Liver (tissue), 9 donors: Measurements from ENCODE around the gene ATAD3C. TPM values are rescaled to one million over a fixed set of nuclear protein-coding genes. Genes with fewer than 3 reads are reported as not detected.
"Not testable (repeated sequence)": the region's sequence is repeated elsewhere in the genome, so short reads cannot be mapped to it uniquely, and the experiment has no call there.

Experiments used
- DNase-seq: peaks from one replicate; pipeline ENCODE4 v3.0.0-alpha.2; 2017; ENCODE audit warnings: low spot score
- H3K27ac ChIP-seq, 2 donors: one replicate each; pipeline ENCODE4 v1.7.0; 2013; ENCODE audit warnings: inconsistent platforms in 2 of 2, low read length in 2 of 2, control low read depth in 1 of 2, low read depth in 1 of 2, mild to moderate bottlenecking in 1 of 2
- H3K27me3 ChIP-seq, 4 donors: one replicate each; pipeline versions ENCODE4 v1.6.1 to v1.7.0; 2013; ENCODE audit warnings: low read length in 3 of 4, inconsistent platforms in 1 of 4, mild to moderate bottlenecking in 1 of 4, moderate library complexity in 1 of 4; ENCODE audit not compliant: control insufficient read depth in 4 of 4, insufficient read depth in 4 of 4
- H3K36me3 ChIP-seq, 4 donors: one replicate each; pipeline versions ENCODE4 v1.6.1 to v1.7.0; 2013; ENCODE audit warnings: low read length in 3 of 4, mild to moderate bottlenecking in 3 of 4, low read depth in 1 of 4, moderate library complexity in 1 of 4; ENCODE audit not compliant: control insufficient read depth in 4 of 4, insufficient read depth in 3 of 4
- H3K4me1 ChIP-seq, 4 donors: one replicate each; pipeline versions ENCODE4 v1.6.1 to v1.7.0; 2013; ENCODE audit warnings: low read length in 3 of 4, mild to moderate bottlenecking in 3 of 4, moderate library complexity in 1 of 4; ENCODE audit not compliant: control insufficient read depth in 4 of 4, insufficient read depth in 4 of 4
- H3K4me3 ChIP-seq, 3 donors: one replicate each; pipeline versions ENCODE4 v1.6.1 to v1.7.0; 2013; ENCODE audit warnings: low read length in 3 of 3, control low read depth in 1 of 3, low read depth in 1 of 3, mild to moderate bottlenecking in 1 of 3
- H3K9ac ChIP-seq, 2 donors: one replicate each; pipeline ENCODE4 v1.7.0; 2013; ENCODE audit warnings: low read length in 2 of 2, mild to moderate bottlenecking in 2 of 2, moderate library complexity in 2 of 2, control low read depth in 1 of 2, low read depth in 1 of 2
- H3K9me3 ChIP-seq, 4 donors: one replicate each; pipeline versions ENCODE4 v1.6.1 to v1.7.0; 2013; ENCODE audit warnings: low read length in 3 of 4; ENCODE audit not compliant: control insufficient read depth in 4 of 4
- WGBS: extraction: QIAGEN DNeasy Blood & Tissue Kit; methylation state at CpG from one replicate; pipeline ENCODE4 v1.1.7; 2013; 5-methylcytosine and 5-hydroxymethylcytosine counted together
- polyA plus RNA-seq, 2 donors: library from polyadenylated mRNA; stranded (reverse) in 1 of 2; unstranded in 1 of 2; fragments of 200-250 nt in 1 of 2; fragments of >200 nt in 1 of 2; fragmentation: Nextera tagmentation in 1 of 2; extraction: Ambion mirVana in 1 of 2; gene quantifications; one replicate each; pipeline versions ENCODE4 v1.2.1 to v1.2.3, GENCODE V29; 2013 to 2015
- total RNA-seq, 2 donors: library from RNA; depleted of rRNA; stranded (reverse); fragments of >200 nt; gene quantifications; one replicate each; pipeline ENCODE4 v1.2.3, GENCODE V29; 2014
- donor health status: healthy.
- donor health status: healthy.
- donor health status: healthy.
- donor health status: healthy.
- donor health status: healthy.

The ATAD3C gene
- total and polyA plus RNA-seq, 4 donors: 0.19 to 4.8 (median 0.88) TPM

GRCh38 chr1:1518621-1519007 is 69.1 kb downstream of the ATAD3C start:
- H3K4me1 ChIP-seq, H3K9me3 ChIP-seq, H3K9ac ChIP-seq, H3K4me3 ChIP-seq, DNase-seq, H3K27ac ChIP-seq, H3K27me3 ChIP-seq: not testable (repeated sequence)
- 96% methylated on average over 19 of the region's 19 CpGs for WGBS
- H3K36me3 ChIP-seq: peaks cover 0 to 18% (median 9%) of the 10 kb centered on the region in 4 donors

Other genes starting within 250 kb of the ATAD3C start
- under 1 TPM in 1 of 2 donors, not detected in 1; 0.19 TPM for gene TNFRSF18, start 243.1 kb upstream of the ATAD3C start, total RNA-seq
- under 1 TPM; 0.17 to 0.24 TPM for gene TNFRSF18, start 243.1 kb upstream of the ATAD3C start, polyA plus RNA-seq
- under 1 TPM in 1 of 2 donors, not detected in 1; 0.08 TPM for gene TNFRSF4, start 235.5 kb upstream of the ATAD3C start, total RNA-seq
- under 1 TPM; 0.15 to 0.35 TPM for gene TNFRSF4, start 235.5 kb upstream of the ATAD3C start, polyA plus RNA-seq
- 10 to 100 TPM; 48.7 to 92.5 TPM for gene SDF4, start 217.7 kb upstream of the ATAD3C start, total RNA-seq
- 100 to 1,000 TPM in 1 of 2 donors, 10 to 100 TPM in 1; 59.3 to 180 TPM for gene SDF4, start 217.7 kb upstream of the ATAD3C start, polyA plus RNA-seq
- 1 to 10 TPM; 8.9 to 9.0 TPM for gene B3GALT6, start 217.5 kb upstream of the ATAD3C start, total RNA-seq
- 1 to 10 TPM; 1.2 to 7.7 TPM for gene B3GALT6, start 217.5 kb upstream of the ATAD3C start, polyA plus RNA-seq
- gene C1QTNF12, start 203.0 kb upstream of the ATAD3C start, total RNA-seq: not detected
- under 1 TPM; 0.39 to 0.40 TPM for gene C1QTNF12, start 203.0 kb upstream of the ATAD3C start, polyA plus RNA-seq
- gene UBE2J2, start 175.8 kb upstream of the ATAD3C start, total RNA-seq: 10 to 100 TPM; 25.2 to 30.4 TPM
- gene UBE2J2, start 175.8 kb upstream of the ATAD3C start, polyA plus RNA-seq: 10 to 100 TPM; 21.0 to 26.3 TPM
- gene SCNN1D, start 169.3 kb upstream of the ATAD3C start, total RNA-seq: 1 to 10 TPM in 1 of 2 donors, under 1 TPM in 1; 0.79 to 1.5 TPM
- 1 to 10 TPM in 1 of 2 donors, under 1 TPM in 1; 0.51 to 1.1 TPM for gene SCNN1D, start 169.3 kb upstream of the ATAD3C start, polyA plus RNA-seq
- gene ACAP3, start 141.8 kb upstream of the ATAD3C start, total RNA-seq: 10 to 100 TPM; 17.9 to 24.8 TPM
- 10 to 100 TPM in 1 of 2 donors, 1 to 10 TPM in 1; 2.7 to 12.0 TPM for gene ACAP3, start 141.8 kb upstream of the ATAD3C start, polyA plus RNA-seq
- gene PUSL1, start 141.1 kb upstream of the ATAD3C start, total RNA-seq: 10 to 100 TPM in 1 of 2 donors, 1 to 10 TPM in 1; 9.3 to 11.2 TPM
- gene PUSL1, start 141.1 kb upstream of the ATAD3C start, polyA plus RNA-seq: 10 to 100 TPM in 1 of 2 donors, 1 to 10 TPM in 1; 9.5 to 14.9 TPM
- 10 to 100 TPM; 30.7 to 40.5 TPM for gene INTS11, start 125.0 kb upstream of the ATAD3C start, total RNA-seq
- 10 to 100 TPM; 26.3 to 38.3 TPM for gene INTS11, start 125.0 kb upstream of the ATAD3C start, polyA plus RNA-seq
- 10 to 100 TPM in 1 of 2 donors, 1 to 10 TPM in 1; 7.9 to 14.6 TPM for gene CPTP, start 124.9 kb upstream of the ATAD3C start, total RNA-seq
- 10 to 100 TPM; 30.4 to 45.1 TPM for gene CPTP, start 124.9 kb upstream of the ATAD3C start, polyA plus RNA-seq
- under 1 TPM; 0.19 to 0.33 TPM for gene TAS1R3, start 118.4 kb upstream of the ATAD3C start, total RNA-seq
- under 1 TPM in 1 of 2 donors, not detected in 1; 0.36 TPM for gene TAS1R3, start 118.4 kb upstream of the ATAD3C start, polyA plus RNA-seq
- gene DVL1, start 100.3 kb upstream of the ATAD3C start, total RNA-seq: 10 to 100 TPM; 20.4 to 41.2 TPM
- gene DVL1, start 100.3 kb upstream of the ATAD3C start, polyA plus RNA-seq: 10 to 100 TPM in 1 of 2 donors, 1 to 10 TPM in 1; 5.7 to 29.2 TPM
- 1 to 10 TPM; 3.2 to 5.3 TPM for gene MXRA8, start 91.1 kb upstream of the ATAD3C start, total RNA-seq
- 1 to 10 TPM; 1.8 to 5.9 TPM for gene MXRA8, start 91.1 kb upstream of the ATAD3C start, polyA plus RNA-seq
- gene AURKAIP1, start 74.5 kb upstream of the ATAD3C start, total RNA-seq: 10 to 100 TPM; 38.4 to 52.6 TPM
- gene AURKAIP1, start 74.5 kb upstream of the ATAD3C start, polyA plus RNA-seq: 100 to 1,000 TPM; 143 to 175 TPM
- gene CCNL2, start 50.4 kb upstream of the ATAD3C start, total RNA-seq: 100 to 1,000 TPM in 1 of 2 donors, 10 to 100 TPM in 1; 47.3 to 170 TPM
- gene CCNL2, start 50.4 kb upstream of the ATAD3C start, polyA plus RNA-seq: 100 to 1,000 TPM in 1 of 2 donors, 10 to 100 TPM in 1; 46.4 to 160 TPM
- 10 to 100 TPM; 47.8 to 47.9 TPM for gene MRPL20, start 42.4 kb upstream of the ATAD3C start, total RNA-seq
- gene MRPL20, start 42.4 kb upstream of the ATAD3C start, polyA plus RNA-seq: 100 to 1,000 TPM; 100 to 170 TPM
- under 1 TPM; 0.14 to 0.17 TPM for gene ANKRD65, start 28.4 kb upstream of the ATAD3C start, total RNA-seq
- under 1 TPM; 0.30 to 0.31 TPM for gene ANKRD65, start 28.4 kb upstream of the ATAD3C start, polyA plus RNA-seq
- gene VWA1, start 14.0 kb upstream of the ATAD3C start, total RNA-seq: 10 to 100 TPM; 22.8 to 41.6 TPM
- 10 to 100 TPM; 18.3 to 81.3 TPM for gene VWA1, start 14.0 kb upstream of the ATAD3C start, polyA plus RNA-seq
- 10 to 100 TPM in 1 of 2 donors, 1 to 10 TPM in 1; 9.3 to 14.3 TPM for gene ATAD3B, start 22.1 kb downstream of the ATAD3C start, total RNA-seq
- 10 to 100 TPM in 1 of 2 donors, 1 to 10 TPM in 1; 6.4 to 11.3 TPM for gene ATAD3B, start 22.1 kb downstream of the ATAD3C start, polyA plus RNA-seq
- gene ATAD3A, start 62.5 kb downstream of the ATAD3C start, total RNA-seq: 10 to 100 TPM; 14.0 to 17.7 TPM
- gene ATAD3A, start 62.5 kb downstream of the ATAD3C start, polyA plus RNA-seq: 10 to 100 TPM in 1 of 2 donors, 1 to 10 TPM in 1; 7.2 to 20.0 TPM
- gene TMEM240, start 90.9 kb downstream of the ATAD3C start, total RNA-seq: under 1 TPM; 0.14 to 0.33 TPM
- under 1 TPM in 1 of 2 donors, not detected in 1; 0.33 TPM for gene TMEM240, start 90.9 kb downstream of the ATAD3C start, polyA plus RNA-seq
- 10 to 100 TPM; 35.4 to 40.4 TPM for gene SSU72, start 125.2 kb downstream of the ATAD3C start, total RNA-seq
- gene SSU72, start 125.2 kb downstream of the ATAD3C start, polyA plus RNA-seq: 10 to 100 TPM; 48.2 to 57.4 TPM
- gene FNDC10, start 150.4 kb downstream of the ATAD3C start, total RNA-seq: under 1 TPM; 0.08 to 0.37 TPM
- under 1 TPM; 0.13 to 0.58 TPM for gene FNDC10, start 150.4 kb downstream of the ATAD3C start, polyA plus RNA-seq
- gene MIB2, start 165.8 kb downstream of the ATAD3C start, total RNA-seq: 10 to 100 TPM; 19.8 to 33.0 TPM
- 10 to 100 TPM in 1 of 2 donors, 1 to 10 TPM in 1; 9.8 to 18.7 TPM for gene MIB2, start 165.8 kb downstream of the ATAD3C start, polyA plus RNA-seq
- gene MMP23B, start 182.5 kb downstream of the ATAD3C start, total RNA-seq: 1 to 10 TPM; 1.6 to 4.2 TPM
- 1 to 10 TPM in 1 of 2 donors, under 1 TPM in 1; 0.92 to 1.5 TPM for gene MMP23B, start 182.5 kb downstream of the ATAD3C start, polyA plus RNA-seq
- 1 to 10 TPM; 5.1 to 6.9 TPM for gene CDK11B, start 209.3 kb downstream of the ATAD3C start, total RNA-seq
- gene CDK11B, start 209.3 kb downstream of the ATAD3C start, polyA plus RNA-seq: 10 to 100 TPM in 1 of 2 donors, 1 to 10 TPM in 1; 8.0 to 12.2 TPM
- 10 to 100 TPM; 13.4 to 19.3 TPM for gene SLC35E2B, start 243.1 kb downstream of the ATAD3C start, total RNA-seq
- 10 to 100 TPM; 11.1 to 11.7 TPM for gene SLC35E2B, start 243.1 kb downstream of the ATAD3C start, polyA plus RNA-seq